Measurements from ENCODE around the gene CDH2.

DNA sequence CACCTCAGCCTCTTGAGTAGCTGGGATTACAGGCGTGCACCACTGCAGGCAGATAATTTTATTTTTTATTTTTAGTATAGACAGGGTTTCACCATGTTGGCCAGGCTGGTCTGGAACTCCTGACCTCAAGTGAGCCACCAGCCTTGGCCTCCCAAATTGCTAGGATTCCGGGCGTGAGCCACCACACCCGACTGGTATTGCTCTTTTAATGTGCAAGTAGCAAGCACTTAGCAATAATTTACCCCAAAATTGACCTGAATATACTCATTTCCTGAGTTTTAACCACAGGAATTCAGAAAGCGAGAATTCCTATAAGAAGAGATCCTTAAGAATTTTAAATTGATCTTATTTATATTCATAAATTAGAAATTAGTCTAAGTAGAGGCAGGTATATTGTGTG is 169.1 kb downstream of the CDH2 start:
- TF ChIP-seq, protein P1, sequence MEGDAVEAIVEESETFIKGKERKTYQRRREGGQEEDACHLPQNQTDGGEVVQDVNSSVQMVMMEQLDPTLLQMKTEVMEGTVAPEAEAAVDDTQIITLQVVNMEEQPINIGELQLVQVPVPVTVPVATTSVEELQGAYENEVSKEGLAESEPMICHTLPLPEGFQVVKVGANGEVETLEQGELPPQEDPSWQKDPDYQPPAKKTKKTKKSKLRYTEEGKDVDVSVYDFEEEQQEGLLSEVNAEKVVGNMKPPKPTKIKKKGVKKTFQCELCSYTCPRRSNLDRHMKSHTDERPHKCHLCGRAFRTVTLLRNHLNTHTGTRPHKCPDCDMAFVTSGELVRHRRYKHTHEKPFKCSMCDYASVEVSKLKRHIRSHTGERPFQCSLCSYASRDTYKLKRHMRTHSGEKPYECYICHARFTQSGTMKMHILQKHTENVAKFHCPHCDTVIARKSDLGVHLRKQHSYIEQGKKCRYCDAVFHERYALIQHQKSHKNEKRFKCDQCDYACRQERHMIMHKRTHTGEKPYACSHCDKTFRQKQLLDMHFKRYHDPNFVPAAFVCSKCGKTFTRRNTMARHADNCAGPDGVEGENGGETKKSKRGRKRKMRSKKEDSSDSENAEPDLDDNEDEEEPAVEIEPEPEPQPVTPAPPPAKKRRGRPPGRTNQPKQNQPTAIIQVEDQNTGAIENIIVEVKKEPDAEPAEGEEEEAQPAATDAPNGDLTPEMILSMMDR (conservative IDR thresholded peaks at IDR 0.05) = no peak
- no peak for TF ChIP-seq EZH2 (IDR thresholded peaks at IDR 0.05; ENCODE audit: low read depth)
